IgD-negative memory B cell (primary cell): Measurements from ENCODE around the gene CDK5RAP1. TPM values are rescaled to one million over a fixed set of nuclear protein-coding genes. Genes with fewer than 3 reads are reported as not detected.
"Not testable (repeated sequence)": the region's sequence is repeated elsewhere in the genome, so short reads cannot be mapped to it uniquely, and the experiment has no call there.

Source experiments
- H3K27ac Mint-ChIP-seq, 3 donors: one replicate each; pipeline ENCODE4 v1.8.0; 2020 to 2022; ENCODE audit warnings: mild to moderate bottlenecking in 3 of 3, mixed read lengths in 3 of 3, moderate library complexity in 1 of 3
- H3K27me3 Mint-ChIP-seq: one replicate; pipeline ENCODE4 v1.8.0; 2021; ENCODE audit warnings: mixed read lengths
- H3K36me3 Mint-ChIP-seq: one replicate; pipeline ENCODE4 v1.8.0; 2020; ENCODE audit warnings: mild to moderate bottlenecking, mixed read lengths
- H3K4me1 Mint-ChIP-seq, 3 donors: one replicate each; pipeline ENCODE4 v1.8.0; 2020 to 2022; ENCODE audit warnings: mixed read lengths in 3 of 3, mild to moderate bottlenecking in 1 of 3
- H3K4me3 Mint-ChIP-seq, 4 donors: one replicate each; pipeline ENCODE4 v1.8.0; 2020 to 2022; ENCODE audit warnings: mild to moderate bottlenecking in 4 of 4, mixed read lengths in 4 of 4, moderate library complexity in 3 of 4
- H3K9me3 Mint-ChIP-seq, 3 donors: one replicate each; pipeline ENCODE4 v1.8.0; 2020 to 2021; ENCODE audit warnings: mixed read lengths in 3 of 3, mild to moderate bottlenecking in 1 of 3
- polyA plus RNA-seq: library from polyadenylated mRNA; unstranded; fragments of 300-500 nt; fragmentation: Illumina TruSeq; gene quantifications from one replicate; pipeline ENCODE4 v1.2.3, GENCODE V29; 2021

The CDK5RAP1 gene
- polyA plus RNA-seq, 1 donor from 2014 or later = 29.0 TPM

DNA sequence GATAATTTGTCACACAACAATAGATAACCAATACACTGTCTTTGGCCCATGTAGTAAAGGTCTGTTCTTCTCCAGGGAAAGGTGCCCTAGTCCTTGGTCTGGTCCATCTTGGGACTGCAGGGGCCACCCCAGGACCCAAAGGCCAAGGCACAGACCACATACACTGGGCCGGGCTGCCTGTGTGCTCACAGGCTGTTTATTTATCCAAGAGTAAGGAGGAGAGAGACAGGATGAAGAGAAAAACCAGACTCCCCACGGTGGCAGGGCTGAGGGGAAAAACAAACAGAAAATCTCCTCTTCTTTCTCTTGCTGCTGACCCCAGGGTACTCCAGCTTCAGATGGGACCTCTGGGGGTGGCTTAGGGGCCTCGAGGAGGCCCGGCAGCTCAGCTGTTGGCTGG lies 6.5 kb upstream of the CDK5RAP1 start:
- Mint-ChIP-seq H3K36me3 (peaks cover 6% of the 10 kb centered on the region), H3K27ac (peak overlapping the region; percentile 7 to 96 (median 92)), H3K4me1 (peaks cover 24 to 35% (median 33%) of the 10 kb centered on the region in 3 donors), H3K4me3 (peak overlapping the region; percentile 36 to 89 (median 64)), H3K27me3 (no peaks in the 10 kb centered on the region), H3K9me3 (no peaks in the 10 kb centered on the region)

- Mint-ChIP-seq H3K4me3 (peak overlapping the region; percentile 36 to 89 (median 66)), H3K9me3 (no peaks in the 10 kb centered on the region), H3K4me1 (peaks cover 26 to 38% (median 35%) of the 10 kb centered on the region in 3 donors), H3K36me3 (peaks cover 6% of the 10 kb centered on the region), H3K27ac (peak overlapping the region; percentile 7 to 96 (median 92)), H3K27me3 (no peaks in the 10 kb centered on the region)
Measured at GRCh38 chr20:33407251-33407650, 5.9 kb upstream of the CDK5RAP1 start.

- Mint-ChIP-seq H3K4me3 (peak overlapping the region in 3 of 4 donors; percentile 23 to 77 (median 69)), H3K36me3 (peaks cover 4% of the 10 kb centered on the region), H3K9me3 (no peaks in the 10 kb centered on the region), H3K4me1 (peaks cover 31 to 38% (median 34%) of the 10 kb centered on the region in 3 donors), H3K27me3 (peaks cover 1% of the 10 kb centered on the region), H3K27ac (peak overlapping the region in 1 of 3 donors; percentile 46)
Measured at GRCh38 chr20:33404281-33404680, 3.0 kb upstream of the CDK5RAP1 start.

DNA sequence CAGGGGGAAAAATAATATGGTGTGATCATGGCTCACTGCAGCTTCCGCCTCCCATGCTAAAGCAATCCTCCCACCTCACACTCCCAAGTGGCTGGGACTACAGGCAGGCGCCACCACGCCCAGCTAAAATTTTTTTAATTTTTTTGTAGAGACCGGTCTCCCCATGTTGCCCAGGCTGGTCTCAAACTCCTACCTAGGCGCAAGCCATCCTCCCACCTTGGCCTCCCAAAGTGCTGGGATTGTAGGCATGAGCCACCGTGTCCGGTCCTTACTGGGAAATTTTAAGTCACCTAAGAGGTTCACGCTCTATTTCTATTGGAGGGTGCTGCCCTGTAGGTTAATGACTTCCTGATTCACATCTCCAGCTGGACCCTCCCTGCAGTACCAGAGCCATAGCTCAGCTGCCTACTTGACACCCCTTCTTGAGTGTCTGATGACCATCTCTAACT lies 626 bp upstream of the CDK5RAP1 start:
- Mint-ChIP-seq H3K4me1 (peaks cover 17 to 29% (median 25%) of the 10 kb centered on the region in 3 donors), H3K36me3 (peaks cover 4% of the 10 kb centered on the region)

GRCh38 chr20:33400812-33401183 lies 521 bp downstream of the CDK5RAP1 start:
- peaks cover 7% of the 10 kb centered on the region for H3K36me3 Mint-ChIP-seq
- no peaks in the 10 kb centered on the region for H3K9me3 Mint-ChIP-seq
- H3K4me1 Mint-ChIP-seq = peaks cover 21 to 37% (median 30%) of the 10 kb centered on the region in 3 donors
- H3K27me3 Mint-ChIP-seq = peaks cover 1% of the 10 kb centered on the region
- H3K4me3 Mint-ChIP-seq = peak overlapping the region; percentile 86 to 98 (median 93)
- H3K27ac Mint-ChIP-seq = peak overlapping the region; percentile 2 to 96 (median 53)

More for the DNA sequence above, 626 bp upstream of the CDK5RAP1 start:
- peaks cover 1% of the 10 kb centered on the region for H3K27me3 Mint-ChIP-seq
- H3K4me3 Mint-ChIP-seq = peak overlapping the region; percentile 90 to 98 (median 96)
- peak overlapping the region in 2 of 3 donors; percentile 63 to 64 for H3K27ac Mint-ChIP-seq
- no peaks in the 10 kb centered on the region for H3K9me3 Mint-ChIP-seq

- peaks cover 1% of the 10 kb centered on the region for H3K27me3 Mint-ChIP-seq
- H3K9me3 Mint-ChIP-seq = no peaks in the 10 kb centered on the region
- peaks cover 21 to 37% (median 30%) of the 10 kb centered on the region in 3 donors for H3K4me1 Mint-ChIP-seq
- H3K27ac Mint-ChIP-seq = no peak overlapping the region
- peak overlapping the region; percentile 58 to 96 (median 88) for H3K4me3 Mint-ChIP-seq
- peaks cover 7% of the 10 kb centered on the region for H3K36me3 Mint-ChIP-seq
Measured at GRCh38 chr20:33399924-33400323, 1.4 kb downstream of the CDK5RAP1 start.

- no peaks in the 10 kb centered on the region for H3K27me3 Mint-ChIP-seq
- H3K4me1 Mint-ChIP-seq = peaks cover 15 to 28% (median 24%) of the 10 kb centered on the region in 3 donors
- no peaks in the 10 kb centered on the region for H3K9me3 Mint-ChIP-seq
- H3K27ac Mint-ChIP-seq = peak overlapping the region in 1 of 3 donors; percentile 24
- peaks cover 17% of the 10 kb centered on the region for H3K36me3 Mint-ChIP-seq
- H3K4me3 Mint-ChIP-seq = peak overlapping the region in 1 of 4 donors; percentile 10
Measured at GRCh38 chr20:33394718-33395117, 6.6 kb downstream of the CDK5RAP1 start.

GRCh38 chr20:33393609-33394008 lies 7.7 kb downstream of the CDK5RAP1 start:
- Mint-ChIP-seq H3K9me3 (no peaks in the 10 kb centered on the region), H3K36me3 (peaks cover 17% of the 10 kb centered on the region)

GRCh38 chr20:33391722-33392415 lies 9.4 kb downstream of the CDK5RAP1 start:
- peak overlapping the region in 1 of 4 donors; percentile 38 for H3K4me3 Mint-ChIP-seq
- no peak overlapping the region for H3K27ac Mint-ChIP-seq
- H3K36me3 Mint-ChIP-seq = peaks cover 17% of the 10 kb centered on the region
- no peaks in the 10 kb centered on the region for H3K27me3 Mint-ChIP-seq
- H3K9me3 Mint-ChIP-seq = no peaks in the 10 kb centered on the region
- peaks cover 13 to 16% (median 13%) of the 10 kb centered on the region in 3 donors for H3K4me1 Mint-ChIP-seq

More at GRCh38 chr20:33393609-33394008, 7.7 kb downstream of the CDK5RAP1 start:
- H3K4me1 Mint-ChIP-seq = peaks cover 13 to 23% (median 16%) of the 10 kb centered on the region in 3 donors
- H3K27ac Mint-ChIP-seq = no peak overlapping the region
- no peak overlapping the region for H3K4me3 Mint-ChIP-seq
- H3K27me3 Mint-ChIP-seq = no peaks in the 10 kb centered on the region

- H3K36me3 Mint-ChIP-seq = peaks cover 14% of the 10 kb centered on the region
- H3K4me3 Mint-ChIP-seq, H3K9me3 Mint-ChIP-seq, H3K27me3 Mint-ChIP-seq, H3K27ac Mint-ChIP-seq, H3K4me1 Mint-ChIP-seq: not testable (repeated sequence)
Measured at GRCh38 chr20:33389326-33389725, 12.0 kb downstream of the CDK5RAP1 start.

DNA sequence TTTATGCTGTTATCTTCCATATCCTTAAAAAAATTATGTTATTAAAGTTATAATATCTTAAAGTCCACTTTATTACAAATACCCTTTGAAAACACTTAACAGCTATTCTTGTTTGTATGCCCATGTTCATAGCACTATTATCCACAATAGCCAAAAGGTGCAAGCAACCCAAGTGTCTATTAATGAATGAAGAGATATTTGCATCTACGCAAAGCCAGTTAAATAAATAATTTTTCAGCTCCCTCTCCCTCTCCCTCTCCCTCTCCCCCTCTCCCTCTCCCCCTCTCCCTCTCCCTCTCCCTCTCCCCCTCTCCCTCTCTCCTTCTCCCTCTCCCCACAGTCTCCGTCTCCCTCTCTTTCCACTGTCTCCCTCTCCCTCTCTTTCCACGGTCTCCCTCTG lies 13.1 kb downstream of the CDK5RAP1 start:
- Mint-ChIP-seq H3K4me3 (no peak overlapping the region), H3K36me3 (peaks cover 12% of the 10 kb centered on the region), H3K9me3 (no peaks in the 10 kb centered on the region), H3K27ac (no peak overlapping the region), H3K4me1 (peaks cover 2 to 6% (median 3%) of the 10 kb centered on the region in 3 donors), H3K27me3 (no peaks in the 10 kb centered on the region)

- no peak overlapping the region for H3K27ac Mint-ChIP-seq
- no peak overlapping the region for H3K4me3 Mint-ChIP-seq
- no peaks in the 10 kb centered on the region for H3K9me3 Mint-ChIP-seq
- H3K27me3 Mint-ChIP-seq = no peaks in the 10 kb centered on the region
- H3K4me1 Mint-ChIP-seq = peaks cover 0 to 2% (median 2%) of the 10 kb centered on the region in 3 donors
- peaks cover 11% of the 10 kb centered on the region for H3K36me3 Mint-ChIP-seq
Measured at GRCh38 chr20:33387177-33387576, 14.1 kb downstream of the CDK5RAP1 start.

DNA sequence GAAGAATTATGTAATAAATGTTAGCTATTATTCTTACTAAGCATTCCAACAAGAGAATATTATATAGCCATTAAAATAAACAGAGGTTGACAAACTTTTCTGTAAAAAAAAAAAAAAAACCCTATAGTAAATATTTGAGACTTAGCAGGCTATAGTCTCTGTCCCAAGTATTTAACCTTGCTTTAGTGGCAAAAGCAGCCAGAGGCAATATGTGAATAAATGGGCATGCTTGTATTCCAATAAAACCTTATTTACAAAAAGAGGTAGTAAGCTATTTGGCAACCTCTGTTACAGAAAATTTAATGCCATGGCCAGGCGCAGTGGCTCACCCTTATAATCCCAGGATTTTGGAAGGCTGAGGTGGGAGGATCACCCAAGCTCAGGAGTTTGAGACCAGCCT lies 14.6 kb downstream of the CDK5RAP1 start:
- H3K9me3 Mint-ChIP-seq = no peaks in the 10 kb centered on the region
- H3K4me3 Mint-ChIP-seq = no peak overlapping the region
- no peak overlapping the region for H3K27ac Mint-ChIP-seq
- H3K27me3 Mint-ChIP-seq = no peaks in the 10 kb centered on the region
- H3K36me3 Mint-ChIP-seq = peaks cover 11% of the 10 kb centered on the region
- H3K4me1 Mint-ChIP-seq = peaks cover 0 to 2% (median 0%) of the 10 kb centered on the region in 3 donors

DNA sequence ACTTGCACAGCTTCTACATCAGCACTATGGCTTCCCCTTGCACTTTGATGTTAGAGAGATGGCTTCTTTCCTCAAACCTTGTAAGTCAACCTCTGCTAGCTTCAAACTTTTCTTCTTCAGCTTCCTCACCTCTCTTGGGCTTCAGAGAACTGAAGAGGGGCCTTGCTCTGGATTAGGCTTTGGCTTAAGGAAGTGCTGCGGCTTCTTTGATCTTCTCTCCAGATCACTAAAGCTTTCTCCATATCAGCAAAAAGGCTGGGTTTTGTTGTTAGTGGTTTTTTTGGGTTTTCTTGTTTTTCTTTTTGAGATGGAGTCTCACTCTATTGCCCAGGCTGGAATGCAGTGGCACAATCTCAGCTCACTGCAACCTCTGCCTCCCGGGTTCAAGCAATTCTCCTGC lies 24.0 kb downstream of the CDK5RAP1 start:
- Mint-ChIP-seq H3K4me3 (no peak overlapping the region), H3K4me1 (peaks cover 3 to 8% (median 6%) of the 10 kb centered on the region in 3 donors), H3K27me3 (no peaks in the 10 kb centered on the region), H3K27ac (no peak overlapping the region), H3K36me3 (peaks cover 6% of the 10 kb centered on the region), H3K9me3 (no peaks in the 10 kb centered on the region)

- H3K9me3 Mint-ChIP-seq = no peaks in the 10 kb centered on the region
- H3K4me1 Mint-ChIP-seq = peaks cover 11 to 26% (median 21%) of the 10 kb centered on the region in 3 donors
- H3K4me3 Mint-ChIP-seq = peak overlapping the region in 1 of 4 donors; percentile 28
- peaks cover 3% of the 10 kb centered on the region for H3K36me3 Mint-ChIP-seq
- H3K27me3 Mint-ChIP-seq = no peaks in the 10 kb centered on the region
- peak overlapping the region in 1 of 3 donors; percentile 22 for H3K27ac Mint-ChIP-seq
Measured at GRCh38 chr20:33373735-33374605, 27.3 kb downstream of the CDK5RAP1 start.
